Neural cell (in vitro differentiated cells): ENCODE measurements around the gene MYF5.

Experiments used
- EZH2 ChIP-seq: fragments of 200-600, 300-800 bp; shearing (Covaris generic), sonication (generic); IDR thresholded peaks from 2 replicates; pipeline ENCODE4 v1.6.1; 2014; ENCODE audit warnings: antibody characterized with exemption, low read length, borderline replicate concordance, mild to moderate bottlenecking; ENCODE audit not compliant: insufficient read depth, poor library complexity, severe bottlenecking
- MXI1 ChIP-seq: fragments of 450-650 bp; conservative IDR thresholded peaks from 2 replicates; pipeline ENCODE4 v1.6.1; 2014; ENCODE audit warnings: antibody characterized with exemption, mild to moderate bottlenecking; ENCODE audit not compliant: poor library complexity, severe bottlenecking
- POLR2AphosphoS5 ChIP-seq: IDR thresholded peaks from 2 replicates; pipeline ENCODE4 v1.6.1; 2012
- REST ChIP-seq: IDR thresholded peaks from 2 replicates; pipeline ENCODE4 v1.6.1; 2012; ENCODE audit warnings: borderline replicate concordance
- TAF1 ChIP-seq: IDR thresholded peaks from 2 replicates; pipeline ENCODE4 v1.6.1; 2012; ENCODE audit warnings: low read depth
- TF ChIP-seq, protein P1 (sequence below): fragments of 450-650 bp; IDR thresholded peaks from 2 replicates; pipeline ENCODE4 v1.5.1; 2014; ENCODE audit warnings: antibody characterized with exemption, mild to moderate bottlenecking, moderate library complexity; ENCODE audit not compliant: poor library complexity, severe bottlenecking

GRCh38 chr12:80684077-80684495 is 32.6 kb upstream of the MYF5 start:
- TF ChIP-seq, protein P1, sequence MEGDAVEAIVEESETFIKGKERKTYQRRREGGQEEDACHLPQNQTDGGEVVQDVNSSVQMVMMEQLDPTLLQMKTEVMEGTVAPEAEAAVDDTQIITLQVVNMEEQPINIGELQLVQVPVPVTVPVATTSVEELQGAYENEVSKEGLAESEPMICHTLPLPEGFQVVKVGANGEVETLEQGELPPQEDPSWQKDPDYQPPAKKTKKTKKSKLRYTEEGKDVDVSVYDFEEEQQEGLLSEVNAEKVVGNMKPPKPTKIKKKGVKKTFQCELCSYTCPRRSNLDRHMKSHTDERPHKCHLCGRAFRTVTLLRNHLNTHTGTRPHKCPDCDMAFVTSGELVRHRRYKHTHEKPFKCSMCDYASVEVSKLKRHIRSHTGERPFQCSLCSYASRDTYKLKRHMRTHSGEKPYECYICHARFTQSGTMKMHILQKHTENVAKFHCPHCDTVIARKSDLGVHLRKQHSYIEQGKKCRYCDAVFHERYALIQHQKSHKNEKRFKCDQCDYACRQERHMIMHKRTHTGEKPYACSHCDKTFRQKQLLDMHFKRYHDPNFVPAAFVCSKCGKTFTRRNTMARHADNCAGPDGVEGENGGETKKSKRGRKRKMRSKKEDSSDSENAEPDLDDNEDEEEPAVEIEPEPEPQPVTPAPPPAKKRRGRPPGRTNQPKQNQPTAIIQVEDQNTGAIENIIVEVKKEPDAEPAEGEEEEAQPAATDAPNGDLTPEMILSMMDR = no peak
- TF ChIP-seq POLR2AphosphoS5 (no peak), EZH2 (no peak), REST (no peak), TAF1 (no peak), MXI1 (no peak)
